ENCODE results near the gene ATP8B4. TPM values are rescaled to one million over a fixed set of nuclear protein-coding genes. Genes with fewer than 3 reads are reported as not detected.
A peak's percentile ranks its signal among the peaks of the same experiment; 100 is the strongest.

The ATP8B4 gene
- total RNA-seq, 1 donor from 2014 or later = 9.4 TPM

GRCh38 chr15:50066666-50067065 is 52.4 kb downstream of the ATP8B4 start:
- H3K4me1 ChIP-seq = no peaks in the 10 kb centered on the region
- intact Hi-C loops (cut with DNase I) = no loop called here
- ATAC-seq = no peak
- H3K27me3 ChIP-seq = no peaks in the 10 kb centered on the region
- no peak for DNase-seq
- no peak overlapping the region for H3K4me3 ChIP-seq
- H3K9me3 ChIP-seq = no peaks in the 10 kb centered on the region
- TF ChIP-seq CTCF (IDR thresholded peaks at IDR 0.05) = no peak
- no peak overlapping the region for H3K27ac ChIP-seq
- no peaks in the 10 kb centered on the region for H3K36me3 ChIP-seq

- H3K4me1 ChIP-seq = no peaks in the 10 kb centered on the region
- H3K27ac ChIP-seq = no peak overlapping the region
- no peak overlapping the region for H3K4me3 ChIP-seq
- intact Hi-C loops (cut with DNase I) = no loop called here
- no peaks in the 10 kb centered on the region for H3K27me3 ChIP-seq
- ATAC-seq = no peak
- H3K9me3 ChIP-seq = no peaks in the 10 kb centered on the region
- no peak for DNase-seq
- TF ChIP-seq CTCF (IDR thresholded peaks at IDR 0.05) = no peak
- no peaks in the 10 kb centered on the region for H3K36me3 ChIP-seq
These were observed 52.8 kb downstream of the ATP8B4 start for GRCh38 chr15:50066202-50066601.

- H3K4me1 ChIP-seq = no peaks in the 10 kb centered on the region
- TF ChIP-seq CTCF (IDR thresholded peaks at IDR 0.05) = no peak
- no peak overlapping the region for H3K27ac ChIP-seq
- H3K4me3 ChIP-seq = no peak overlapping the region
- no peaks in the 10 kb centered on the region for H3K9me3 ChIP-seq
- intact Hi-C loops (cut with DNase I) = no loop called here
- no peak for ATAC-seq
- DNase-seq = no peak
- no peaks in the 10 kb centered on the region for H3K27me3 ChIP-seq
- H3K36me3 ChIP-seq = no peaks in the 10 kb centered on the region
These were observed 53.8 kb downstream of the ATP8B4 start for GRCh38 chr15:50065279-50065678.

GRCh38 chr15:50064673-50065072 is 54.4 kb downstream of the ATP8B4 start:
- no peak for TF ChIP-seq CTCF (IDR thresholded peaks at IDR 0.05)
- intact Hi-C loops (cut with DNase I) = no loop called here
- Histone ChIP-seq H3K27me3 (no peaks in the 10 kb centered on the region), H3K4me3 (no peak overlapping the region), H3K27ac (no peak overlapping the region), H3K36me3 (no peaks in the 10 kb centered on the region), H3K4me1 (no peaks in the 10 kb centered on the region), H3K9me3 (no peaks in the 10 kb centered on the region)
- DNase-seq (no peak), ATAC-seq (peak; percentile 55)

- Histone ChIP-seq H3K27ac (no peak overlapping the region), H3K4me1 (peaks cover 4% of the 10 kb centered on the region), H3K9me3 (no peaks in the 10 kb centered on the region), H3K4me3 (no peak overlapping the region), H3K27me3 (no peaks in the 10 kb centered on the region), H3K36me3 (no peaks in the 10 kb centered on the region)
- DNase-seq (no peak), ATAC-seq (no peak)
- no peak for TF ChIP-seq CTCF (IDR thresholded peaks at IDR 0.05)
- intact Hi-C loops (cut with DNase I) = no loop called here
These were observed 55.8 kb downstream of the ATP8B4 start for GRCh38 chr15:50063226-50063625.

GRCh38 chr15:50061503-50061902 is 57.5 kb downstream of the ATP8B4 start:
- H3K36me3 ChIP-seq = no peaks in the 10 kb centered on the region
- H3K4me3 ChIP-seq = no peak overlapping the region
- TF ChIP-seq CTCF (IDR thresholded peaks at IDR 0.05) = no peak
- H3K27ac ChIP-seq = no peak overlapping the region
- peaks cover 7% of the 10 kb centered on the region for H3K4me1 ChIP-seq
- ATAC-seq (no peak), DNase-seq (no peak)
- H3K9me3 ChIP-seq = no peaks in the 10 kb centered on the region
- intact Hi-C loops (cut with DNase I) = no loop called here
- no peaks in the 10 kb centered on the region for H3K27me3 ChIP-seq

Measured in upper lobe of right lung (tissue), 1 donor.